A673 (cell line): Measurements from ENCODE around the gene LITAF.

Experiments
- CTCF ChIP-seq: fragments of 300-800, 200-600 bp; sonication (generic); conservative IDR thresholded peaks from 2 replicates; pipeline ENCODE4 v1.5.1; 2017; ENCODE audit warnings: low read depth, mild to moderate bottlenecking, antibody characterized with exemption, low read length, moderate library complexity, mixed read lengths
- EZH2 ChIP-seq: fragments of 200-600 bp; sonication (generic); IDR thresholded peaks from 2 replicates; pipeline ENCODE4 v1.6.1; 2017; ENCODE audit warnings: borderline replicate concordance, low read depth, mild to moderate bottlenecking, mixed read lengths, antibody characterized with exemption, low read length; ENCODE audit not compliant: poor library complexity, severe bottlenecking

GRCh38 chr16:11611871-11612664 lies 25.3 kb upstream of the LITAF start:
- TF ChIP-seq CTCF = no peak
- TF ChIP-seq EZH2 = no peak
